SJCRH30 (cell line): ENCODE data around the gene RASA3. TPM values are rescaled to one million over a fixed set of nuclear protein-coding genes. Genes with fewer than 3 reads are reported as not detected.
"Not testable (repeated sequence)": the region's sequence is repeated elsewhere in the genome, so short reads cannot be mapped to it uniquely, and the experiment has no call there.

Source experiments
- DNase-seq, 2 experiments: peaks; one replicate each; pipeline ENCODE4 v3.0.0-alpha.2; 2015 to 2020
- H3K27ac ChIP-seq: fragments of 250-450 bp; sonication (Bioruptor Pico); 2 replicates; pipeline ENCODE4 v1.5.1; 2020; ENCODE audit warnings: mild to moderate bottlenecking, moderate library complexity
- H3K27me3 ChIP-seq: fragments of 250-450 bp; sonication (Bioruptor Pico); 2 replicates; pipeline ENCODE4 v1.5.1; 2020; ENCODE audit warnings: mild to moderate bottlenecking, moderate library complexity
- H3K36me3 ChIP-seq: fragments of 250-450 bp; sonication (Bioruptor Pico); 2 replicates; pipeline ENCODE4 v1.5.1; 2020; ENCODE audit warnings: mild to moderate bottlenecking, moderate library complexity
- H3K4me1 ChIP-seq: fragments of 250-450 bp; sonication (Bioruptor Pico); 2 replicates; pipeline ENCODE4 v1.5.1; 2020; ENCODE audit warnings: mild to moderate bottlenecking, moderate library complexity
- H3K4me3 ChIP-seq: fragments of 250-450 bp; sonication (Bioruptor Pico); 2 replicates; pipeline ENCODE4 v1.5.1; 2020; ENCODE audit warnings: mild to moderate bottlenecking, moderate library complexity
- H3K9me3 ChIP-seq: fragments of 250-450 bp; sonication (Bioruptor Pico); replicated peaks from 2 replicates; pipeline ENCODE4 v1.5.1; 2020; ENCODE audit warnings: mild to moderate bottlenecking, moderate library complexity
- total RNA-seq: library from RNA; depleted of rRNA; stranded (reverse); fragments of >200 nt; shearing (Covaris generic); gene quantifications from 2 replicates; pipeline ENCODE4 v1.2.3, GENCODE V29; 2014; rRNA removed

RASA3 gene, protein sequence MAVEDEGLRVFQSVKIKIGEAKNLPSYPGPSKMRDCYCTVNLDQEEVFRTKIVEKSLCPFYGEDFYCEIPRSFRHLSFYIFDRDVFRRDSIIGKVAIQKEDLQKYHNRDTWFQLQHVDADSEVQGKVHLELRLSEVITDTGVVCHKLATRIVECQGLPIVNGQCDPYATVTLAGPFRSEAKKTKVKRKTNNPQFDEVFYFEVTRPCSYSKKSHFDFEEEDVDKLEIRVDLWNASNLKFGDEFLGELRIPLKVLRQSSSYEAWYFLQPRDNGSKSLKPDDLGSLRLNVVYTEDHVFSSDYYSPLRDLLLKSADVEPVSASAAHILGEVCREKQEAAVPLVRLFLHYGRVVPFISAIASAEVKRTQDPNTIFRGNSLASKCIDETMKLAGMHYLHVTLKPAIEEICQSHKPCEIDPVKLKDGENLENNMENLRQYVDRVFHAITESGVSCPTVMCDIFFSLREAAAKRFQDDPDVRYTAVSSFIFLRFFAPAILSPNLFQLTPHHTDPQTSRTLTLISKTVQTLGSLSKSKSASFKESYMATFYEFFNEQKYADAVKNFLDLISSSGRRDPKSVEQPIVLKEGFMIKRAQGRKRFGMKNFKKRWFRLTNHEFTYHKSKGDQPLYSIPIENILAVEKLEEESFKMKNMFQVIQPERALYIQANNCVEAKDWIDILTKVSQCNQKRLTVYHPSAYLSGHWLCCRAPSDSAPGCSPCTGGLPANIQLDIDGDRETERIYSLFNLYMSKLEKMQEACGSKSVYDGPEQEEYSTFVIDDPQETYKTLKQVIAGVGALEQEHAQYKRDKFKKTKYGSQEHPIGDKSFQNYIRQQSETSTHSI
- total RNA-seq, result 18.6 and 20.5 TPM in 2 replicates

DNA sequence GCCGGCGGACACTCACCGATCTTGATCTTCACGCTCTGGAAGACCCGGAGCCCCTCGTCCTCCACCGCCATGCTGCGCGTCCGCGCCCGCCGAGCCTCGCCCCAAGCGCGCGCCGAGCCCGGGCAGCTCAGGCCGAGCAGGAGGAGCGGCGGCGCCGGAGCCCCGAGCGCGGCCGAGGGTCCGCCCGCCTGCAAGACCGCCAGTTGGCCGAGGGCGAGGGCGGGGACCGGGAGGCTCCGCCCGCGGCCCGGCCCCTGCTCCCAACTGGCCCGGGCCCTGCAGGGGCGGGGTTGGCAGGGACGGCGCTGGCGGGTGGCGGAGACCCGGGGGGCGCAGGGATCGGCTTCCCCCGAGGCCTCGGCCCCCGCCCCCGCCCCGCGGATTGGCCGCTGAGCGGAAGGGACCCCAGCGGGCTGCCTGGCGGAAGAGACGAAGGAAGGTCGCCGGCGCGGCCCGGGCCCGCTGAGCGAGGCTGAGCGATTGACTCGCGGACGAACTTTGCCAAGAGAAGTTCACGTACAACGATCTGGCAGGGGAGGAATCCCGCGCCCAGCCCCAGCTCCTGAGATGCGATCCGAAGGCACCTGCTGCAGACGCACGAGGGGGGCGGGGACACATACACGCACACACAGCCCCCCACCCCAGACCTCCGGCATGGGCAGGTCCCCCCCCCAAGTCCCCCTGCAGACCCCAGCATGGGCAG, at the start of gene RASA3:
TSS of gene RASA3 (minus strand) at position 205 of the 703 bp plus-strand sequence. CDS start at position 71, 134 bp downstream.
- Histone ChIP-seq H3K4me3 (peak within 1 kb of the TSS; percentile 79), H3K27me3 (no peaks in the 10 kb centered on the region), H3K27ac (peak within 1 kb of the TSS; percentile 48), H3K36me3 (no peaks in the 10 kb centered on the region), H3K4me1 (peaks cover 12% of the 10 kb centered on the region; the same call in 1 of the 2 replicates), H3K9me3 (no peaks in the 10 kb centered on the region)
- DNase-seq, result peak; percentile 77 to 84

DNA sequence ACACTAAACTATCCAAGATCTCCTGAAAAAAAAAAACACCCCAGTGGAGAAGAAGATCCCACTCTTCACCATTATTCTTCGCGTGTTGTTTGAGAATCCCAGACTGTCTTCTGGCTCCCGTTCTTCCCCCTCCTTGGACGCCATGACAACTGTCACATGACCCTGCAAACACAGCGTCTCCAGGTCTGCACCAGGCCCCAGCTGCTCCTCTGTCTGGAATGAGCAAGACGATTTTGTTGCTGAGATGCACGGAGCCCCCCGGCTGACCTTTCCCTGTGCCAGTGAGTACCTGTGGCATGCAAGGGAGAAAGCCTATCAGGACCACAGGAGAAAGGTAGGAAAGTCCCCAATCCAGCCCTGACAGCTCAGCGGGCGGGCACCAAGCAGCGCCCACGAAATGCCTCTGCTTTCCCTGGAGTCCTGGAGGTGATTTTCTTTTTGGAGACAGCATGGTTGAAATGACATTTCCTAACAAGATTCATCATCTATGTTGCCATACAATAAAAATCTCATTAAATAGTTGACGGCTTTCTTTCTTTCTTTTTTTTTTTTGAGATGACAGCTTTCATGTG, 46.8 kb upstream of the RASA3 start, which contains the start of gene CFAP97D2:
TSS of gene CFAP97D2 (plus strand) at position 171 of the 572 bp plus-strand sequence. CDS start at position 245, 74 bp downstream.
- DNase-seq, result no peak
- Histone ChIP-seq H3K4me3 (no peak within 1 kb of the TSS), H3K27ac (no peak within 1 kb of the TSS), H3K36me3 (no peaks in the 10 kb centered on the region), H3K9me3 (0 out of 2 replicates have a peak, but pooled peaks cover 3% of the 10 kb centered on the region), H3K27me3 (no peaks in the 10 kb centered on the region), H3K4me1 (peaks cover 7% of the 10 kb centered on the region)

DNA sequence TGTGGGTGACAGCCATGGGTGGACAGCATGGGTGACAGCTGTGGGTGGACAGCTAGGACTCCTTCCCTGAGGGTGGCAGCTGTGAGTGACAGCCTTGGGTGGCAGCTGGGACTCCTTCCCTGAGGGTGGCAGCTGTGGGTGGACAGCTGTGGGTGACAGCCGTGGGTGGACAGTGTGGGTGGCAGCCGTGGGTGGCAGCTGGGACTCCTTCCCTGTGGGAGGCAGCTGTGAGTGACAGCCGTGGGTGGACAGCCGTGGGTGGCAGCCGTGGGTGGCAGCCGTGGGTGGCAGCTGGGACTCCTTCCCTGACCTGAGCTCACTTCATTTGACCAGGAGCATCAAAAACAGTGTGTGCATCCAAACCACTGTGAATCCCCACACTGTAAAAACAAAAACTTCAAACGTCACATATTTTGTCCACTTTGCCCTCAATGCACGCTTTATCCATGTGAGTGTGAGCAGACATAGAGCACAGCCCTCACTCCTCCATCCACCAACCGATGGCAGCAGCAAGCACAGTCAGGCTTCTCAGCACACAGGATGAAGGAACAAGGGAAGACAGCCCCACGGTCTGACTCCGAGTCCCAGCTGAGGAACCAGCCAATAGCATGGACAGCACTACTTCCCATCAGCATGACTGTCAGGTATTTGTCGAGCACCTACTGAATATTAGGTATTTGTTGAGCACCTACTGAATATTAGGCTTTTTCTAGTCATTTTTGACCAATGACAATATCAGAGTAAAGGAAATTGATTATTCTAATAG, 45.0 kb upstream of the RASA3 start:
- H3K9me3 ChIP-seq, result 0 out of 2 replicates have a peak, but pooled peaks cover 9% of the 10 kb centered on the region
- H3K4me3 ChIP-seq, result no peak overlapping the region
- H3K4me1 ChIP-seq, result peaks cover 15% of the 10 kb centered on the region
- H3K27ac ChIP-seq, result no peak overlapping the region
- peak; percentile 35 to 51 for DNase-seq
- no peaks in the 10 kb centered on the region for H3K27me3 ChIP-seq
- no peaks in the 10 kb centered on the region for H3K36me3 ChIP-seq

DNA sequence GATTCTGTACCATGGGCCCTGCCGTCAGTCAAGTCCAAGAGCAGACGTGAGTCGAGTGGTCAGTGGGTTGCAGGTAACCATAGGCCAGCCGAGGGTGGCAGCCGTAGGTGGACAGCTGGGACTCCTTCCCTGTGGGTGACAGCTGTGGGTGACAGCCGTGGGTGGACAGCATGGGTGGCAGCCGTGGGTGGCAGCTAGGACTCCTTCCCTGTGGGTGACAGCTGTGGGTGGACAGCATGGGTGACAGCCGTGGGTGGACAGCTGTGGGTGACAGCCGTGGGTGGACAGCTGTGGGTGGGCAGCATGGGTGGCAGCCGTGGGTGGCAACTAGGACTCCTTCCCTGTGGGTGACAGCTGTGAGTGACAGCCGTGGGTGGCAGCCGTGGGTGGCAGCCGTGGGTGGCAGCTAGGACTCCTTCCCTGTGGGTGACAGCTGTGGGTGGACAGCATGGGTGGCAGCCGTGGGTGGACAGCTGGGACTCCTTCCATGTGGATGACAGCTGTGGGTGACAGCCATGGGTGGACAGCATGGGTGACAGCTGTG, 44.0 kb upstream of the RASA3 start:
- not testable (repeated sequence) for DNase-seq, H3K9me3 ChIP-seq, H3K27ac ChIP-seq, H3K36me3 ChIP-seq, H3K27me3 ChIP-seq, H3K4me3 ChIP-seq
- H3K4me1 ChIP-seq, result peaks cover 15% of the 10 kb centered on the region

DNA sequence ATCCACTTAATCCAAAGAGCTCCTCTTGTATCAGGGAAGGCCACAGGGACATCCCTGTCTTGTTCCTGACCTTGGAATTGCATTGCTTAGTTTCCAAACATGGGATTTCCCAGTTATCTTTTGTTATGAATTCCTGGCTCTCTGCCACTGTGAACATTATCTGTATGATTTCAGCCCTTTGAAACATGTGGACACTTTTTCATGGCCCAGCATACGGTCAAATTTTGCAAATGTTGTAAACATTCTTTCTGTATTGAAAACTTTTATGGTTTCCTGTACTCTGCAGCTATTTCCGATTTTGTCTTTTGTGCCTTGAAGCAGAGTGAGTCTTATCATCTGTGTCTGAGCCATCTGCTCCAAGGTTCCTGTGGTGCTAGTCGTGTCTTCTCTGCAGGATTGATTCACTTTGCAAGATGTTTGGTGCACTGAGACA, 42.1 kb upstream of the RASA3 start:
- peak overlapping the region; percentile 62 for H3K27ac ChIP-seq
- DNase-seq, result no peak
- no peaks in the 10 kb centered on the region for H3K36me3 ChIP-seq
- H3K4me1 ChIP-seq, result peaks cover 15% of the 10 kb centered on the region
- H3K27me3 ChIP-seq, result no peaks in the 10 kb centered on the region
- H3K4me3 ChIP-seq, result no peak overlapping the region
- H3K9me3 ChIP-seq, result 0 out of 2 replicates have a peak, but pooled peaks cover 11% of the 10 kb centered on the region

DNA sequence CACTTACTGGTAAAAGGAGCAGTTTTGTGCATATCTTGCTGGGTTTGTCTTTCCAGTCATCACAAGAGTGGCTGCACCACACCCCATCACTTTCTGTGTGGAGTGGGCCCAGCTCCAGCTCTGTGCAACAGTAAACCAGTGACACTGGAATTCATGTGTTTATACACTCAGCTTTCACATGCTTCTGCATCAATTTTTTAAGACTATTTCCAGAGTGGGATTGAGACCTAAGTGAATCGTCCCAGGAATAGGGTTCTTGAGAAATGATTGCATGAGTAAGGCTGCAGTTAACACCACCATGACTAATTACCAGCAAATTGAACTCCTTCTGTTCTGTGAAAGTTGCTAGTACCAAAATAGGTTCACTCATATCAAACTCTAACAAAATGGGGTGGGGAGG, 41.3 kb upstream of the RASA3 start:
- H3K9me3 ChIP-seq, result 0 out of 2 replicates have a peak, but pooled peaks cover 11% of the 10 kb centered on the region
- DNase-seq, result peak in 1 of 2 experiments; percentile 32

DNA sequence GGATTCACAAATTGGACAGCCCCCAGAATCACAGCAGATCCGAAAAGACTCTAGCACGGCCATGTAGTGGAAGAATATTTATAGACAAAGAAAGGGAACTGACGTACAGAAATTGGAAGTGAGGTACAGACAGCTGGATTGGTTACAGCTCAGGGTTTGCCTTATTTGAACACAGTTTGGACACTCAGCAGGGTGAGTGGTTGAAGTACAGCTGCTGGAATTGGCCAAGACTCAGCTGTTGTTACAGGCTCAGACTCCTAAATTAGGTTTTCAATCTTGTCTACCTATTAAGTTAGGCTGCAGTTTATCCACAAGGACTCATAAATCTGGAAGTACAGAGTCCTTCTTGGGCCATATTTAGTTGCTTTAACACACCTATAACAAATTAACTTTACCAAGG, 40.8 kb upstream of the RASA3 start:
- Histone ChIP-seq H3K27ac (peak overlapping the region; percentile 62), H3K36me3 (no peaks in the 10 kb centered on the region), H3K4me3 (no peak overlapping the region), H3K9me3 (0 out of 2 replicates have a peak, but pooled peaks cover 11% of the 10 kb centered on the region), H3K4me1 (peaks cover 15% of the 10 kb centered on the region), H3K27me3 (no peaks in the 10 kb centered on the region)
- DNase-seq, result peak in 1 of 2 experiments; percentile 36

More for the DNA sequence above, 41.3 kb upstream of the RASA3 start:
- Histone ChIP-seq H3K4me1 (peaks cover 15% of the 10 kb centered on the region), H3K27me3 (no peaks in the 10 kb centered on the region), H3K4me3 (no peak overlapping the region), H3K36me3 (no peaks in the 10 kb centered on the region), H3K27ac (peak overlapping the region; percentile 62)

DNA sequence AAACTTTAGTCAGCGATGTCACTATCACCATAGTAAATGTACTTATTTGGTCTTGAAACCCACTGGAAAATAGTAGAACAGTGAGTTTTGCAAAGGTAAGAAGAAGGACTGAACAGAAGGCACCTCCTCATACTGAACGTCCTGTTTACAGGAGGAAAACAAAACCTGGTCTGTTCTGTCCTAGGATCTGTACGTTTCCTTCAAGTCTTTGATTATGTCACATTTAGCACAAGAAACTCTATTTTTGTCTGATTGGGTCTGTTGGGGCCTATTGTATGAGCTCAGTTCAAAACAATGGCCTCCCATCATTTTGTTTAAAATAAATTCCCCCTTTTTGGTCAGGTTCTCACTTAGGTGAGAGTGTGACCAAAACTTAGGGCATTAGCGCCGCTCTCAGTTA, 35.5 kb upstream of the RASA3 start:
- H3K4me1 ChIP-seq, result no peaks in the 10 kb centered on the region
- no peaks in the 10 kb centered on the region for H3K27me3 ChIP-seq
- H3K4me3 ChIP-seq, result no peak overlapping the region
- H3K9me3 ChIP-seq, result 0 out of 2 replicates have a peak, but pooled peaks cover 5% of the 10 kb centered on the region
- no peaks in the 10 kb centered on the region for H3K36me3 ChIP-seq
- DNase-seq, result no peak
- no peak overlapping the region for H3K27ac ChIP-seq

DNA sequence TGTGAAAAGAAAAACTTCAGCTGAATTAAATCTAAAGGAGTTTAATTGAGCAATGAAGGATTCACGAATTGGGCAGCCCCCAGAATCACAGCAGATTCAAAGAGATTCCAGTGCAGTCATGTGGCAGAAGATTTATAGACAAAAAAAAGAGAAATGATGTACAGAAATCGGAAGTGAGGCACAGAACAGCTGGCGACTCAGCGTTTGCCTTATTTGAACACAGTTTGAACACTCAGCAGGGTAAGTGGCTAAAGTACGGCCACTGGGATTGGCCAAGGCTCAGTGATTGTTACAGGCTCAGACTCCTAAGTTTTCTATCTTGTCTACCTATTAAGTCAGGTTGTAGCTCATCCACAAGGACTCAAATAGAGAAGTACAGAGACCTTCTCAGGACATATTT, 35.0 kb upstream of the RASA3 start:
- Histone ChIP-seq H3K27ac (no peak overlapping the region), H3K4me1 (no peaks in the 10 kb centered on the region), H3K27me3 (no peaks in the 10 kb centered on the region), H3K9me3 (0 out of 2 replicates have a peak, but pooled peaks cover 2% of the 10 kb centered on the region), H3K4me3 (no peak overlapping the region), H3K36me3 (no peaks in the 10 kb centered on the region)
- DNase-seq, result no peak

DNA sequence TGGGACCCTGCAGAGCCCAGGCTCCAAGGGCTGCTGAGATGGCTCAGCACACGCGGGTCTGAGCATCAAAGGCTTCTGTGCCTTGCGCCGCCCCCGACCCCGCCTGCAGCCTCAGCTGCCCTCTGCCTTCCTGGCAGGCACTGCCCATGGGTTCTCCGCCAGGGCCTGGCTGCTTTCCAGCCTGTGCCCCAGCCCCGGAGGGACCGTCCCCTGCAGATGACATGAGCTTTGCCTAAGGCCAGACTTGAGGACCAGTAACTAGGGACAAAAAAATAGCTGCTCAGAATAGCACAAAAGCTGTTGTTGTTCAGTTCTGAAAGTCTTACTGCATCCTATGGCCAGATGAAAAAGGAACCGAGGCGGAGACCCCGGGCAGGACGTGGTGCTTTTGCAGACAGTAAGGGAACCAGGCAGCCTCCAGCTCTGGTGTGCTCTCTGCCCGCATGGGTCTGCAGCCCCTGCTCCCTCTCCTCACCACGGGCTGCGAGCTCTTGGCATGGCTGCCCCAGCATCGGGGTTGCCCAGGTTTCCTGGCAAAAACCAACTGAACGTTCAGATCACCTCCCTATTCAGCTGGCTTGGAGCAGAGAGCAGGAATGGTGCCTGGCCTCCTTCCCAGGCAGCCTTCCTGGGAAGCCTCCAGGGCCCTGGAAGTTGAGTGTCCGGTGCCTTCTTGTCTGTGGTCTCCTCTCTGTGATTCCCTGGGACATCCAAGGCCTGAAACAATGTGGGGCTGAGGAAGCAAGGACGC, 34.1 kb upstream of the RASA3 start:
- Histone ChIP-seq H3K27ac (no peak overlapping the region), H3K36me3 (no peaks in the 10 kb centered on the region)

DNA sequence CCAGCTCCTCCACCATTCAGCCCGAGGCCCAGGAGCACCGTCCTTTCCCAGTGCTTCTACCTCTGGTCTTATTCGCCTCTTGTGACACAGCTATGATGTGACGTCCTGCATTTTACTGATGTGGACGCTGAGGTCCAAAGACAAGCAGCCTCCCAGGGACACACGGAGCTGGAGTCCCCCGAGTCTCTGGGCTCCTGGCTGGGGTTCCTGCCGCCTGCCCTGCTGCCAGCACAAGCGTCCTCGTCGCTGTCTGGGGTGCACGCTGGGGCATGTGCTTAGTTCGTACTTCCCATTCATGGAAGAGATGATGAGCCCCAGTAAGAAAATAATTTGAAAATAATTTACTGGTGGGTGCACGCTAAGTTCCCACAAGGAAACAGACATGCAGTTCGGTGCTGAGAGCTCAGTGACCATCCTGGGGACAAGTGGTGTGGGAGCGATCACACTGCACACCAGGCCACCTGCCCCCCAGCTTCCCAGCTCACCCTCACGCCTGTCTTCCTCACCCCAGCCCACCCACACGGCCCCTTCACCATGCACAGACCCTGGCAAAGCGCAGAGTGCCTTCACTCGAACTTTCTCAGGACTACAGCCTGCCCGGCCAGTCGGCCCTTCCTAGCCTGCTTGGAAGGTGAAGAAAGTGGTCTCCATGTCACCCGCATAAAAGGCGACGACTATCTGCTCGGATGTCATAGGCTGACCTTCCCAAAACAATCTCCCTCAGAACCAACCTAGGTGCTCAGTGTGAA, 32.4 kb upstream of the RASA3 start:
- Histone ChIP-seq H3K27me3 (no peaks in the 10 kb centered on the region), H3K4me3 (no peak overlapping the region), H3K27ac (no peak overlapping the region), H3K36me3 (no peaks in the 10 kb centered on the region), H3K4me1 (no peaks in the 10 kb centered on the region), H3K9me3 (no peaks in the 10 kb centered on the region)
- no peak for DNase-seq

More for the DNA sequence above, 34.1 kb upstream of the RASA3 start:
- H3K4me1 ChIP-seq, result no peaks in the 10 kb centered on the region
- no peaks in the 10 kb centered on the region for H3K27me3 ChIP-seq
- no peak for DNase-seq
- H3K4me3 ChIP-seq, result no peak overlapping the region
- H3K9me3 ChIP-seq, result 0 out of 2 replicates have a peak, but pooled peaks cover 2% of the 10 kb centered on the region

DNA sequence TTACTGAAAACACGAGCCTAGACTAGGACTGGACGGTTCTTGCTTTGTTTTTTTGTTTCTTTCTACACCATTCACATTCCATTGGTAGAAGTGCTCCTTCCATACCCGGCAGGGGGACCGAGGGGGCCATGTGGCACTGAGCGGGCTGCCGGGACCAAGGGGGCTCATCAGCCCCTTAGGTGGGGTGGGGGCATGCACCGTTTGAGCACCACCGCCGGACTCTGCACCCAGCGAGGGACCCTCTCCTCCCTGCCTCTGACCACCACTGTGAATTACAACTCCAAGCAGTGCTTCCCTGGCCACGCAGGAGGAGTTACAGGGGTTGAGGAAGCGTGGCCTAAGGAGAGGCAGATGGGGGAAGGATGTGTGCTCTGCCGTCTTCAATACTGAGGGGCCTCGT, 31.6 kb upstream of the RASA3 start:
- Histone ChIP-seq H3K27ac (no peak overlapping the region), H3K9me3 (no peaks in the 10 kb centered on the region), H3K4me3 (no peak overlapping the region), H3K27me3 (no peaks in the 10 kb centered on the region), H3K4me1 (no peaks in the 10 kb centered on the region), H3K36me3 (no peaks in the 10 kb centered on the region)
- DNase-seq, result no peak
